GM13976 (cell line): ENCODE data around the gene NXNL2.
A peak's percentile ranks its signal among the peaks of the same experiment; 100 is the strongest.

ENCODE experiments used
- DNase-seq: peaks from one replicate; pipeline ENCODE4 v3.0.0; 2012; ENCODE audit warnings: low spot score
- in situ Hi-C: fragments of 300-500 bp; cut with MboI; formaldehyde crosslinking; loops from one replicate; pipeline ENCODE4 v1.12.0; 2022; ENCODE audit warnings: low sequenced_read_pairs, mixed read lengths, inconsistent platforms; ENCODE audit not compliant: unreplicated experiment
- TF ChIP-seq, protein P1 (sequence below): IDR thresholded peaks from 2 replicates; pipeline ENCODE4 v1.5.1; 2012; ENCODE audit warnings: borderline replicate concordance, mild to moderate bottlenecking; ENCODE audit not compliant: insufficient read depth; ENCODE audit errors: extremely low read depth, missing control alignments, control extremely low read depth

The NXNL2 gene

DNA sequence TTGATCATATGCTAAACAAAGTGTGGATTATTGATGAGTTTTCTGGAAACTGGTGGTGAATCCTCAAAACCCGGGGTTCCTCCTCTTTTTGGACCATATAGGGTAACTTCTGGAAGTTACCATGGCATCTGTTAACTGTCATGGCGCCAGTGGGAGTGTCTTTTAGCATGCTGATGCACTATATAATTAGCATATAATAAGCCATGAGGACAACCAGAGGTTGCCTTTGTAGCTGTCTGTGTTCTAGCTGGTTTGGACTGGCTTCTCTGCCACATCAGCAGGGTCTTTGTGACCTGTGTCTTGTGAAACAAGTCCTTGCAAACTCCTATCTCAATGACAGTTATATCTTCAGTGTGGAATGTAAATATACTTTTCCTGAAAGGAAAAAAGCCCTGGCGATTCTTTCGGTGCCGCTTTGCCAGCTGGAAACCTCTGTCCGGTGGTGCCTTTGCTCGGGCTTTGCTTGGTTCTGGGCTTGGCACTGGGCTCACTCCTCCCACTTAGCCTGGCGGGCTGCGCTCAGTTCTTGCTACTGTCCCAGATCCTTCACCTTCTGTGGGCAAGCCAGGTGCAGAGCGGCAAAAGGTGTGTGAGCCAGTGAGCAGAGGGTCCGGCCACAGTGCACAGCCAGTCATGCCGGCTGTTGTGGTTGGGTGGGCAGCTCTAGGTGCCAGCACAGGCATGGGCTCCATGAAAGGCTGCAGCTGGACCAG, 20.4 kb downstream of the NXNL2 start:
- in situ Hi-C loops = loop anchor here (25.0 kb wide), 1 partner anchor 593 kb away; the partner anchor contains the start of gene CDK20
- TF ChIP-seq, protein P1, sequence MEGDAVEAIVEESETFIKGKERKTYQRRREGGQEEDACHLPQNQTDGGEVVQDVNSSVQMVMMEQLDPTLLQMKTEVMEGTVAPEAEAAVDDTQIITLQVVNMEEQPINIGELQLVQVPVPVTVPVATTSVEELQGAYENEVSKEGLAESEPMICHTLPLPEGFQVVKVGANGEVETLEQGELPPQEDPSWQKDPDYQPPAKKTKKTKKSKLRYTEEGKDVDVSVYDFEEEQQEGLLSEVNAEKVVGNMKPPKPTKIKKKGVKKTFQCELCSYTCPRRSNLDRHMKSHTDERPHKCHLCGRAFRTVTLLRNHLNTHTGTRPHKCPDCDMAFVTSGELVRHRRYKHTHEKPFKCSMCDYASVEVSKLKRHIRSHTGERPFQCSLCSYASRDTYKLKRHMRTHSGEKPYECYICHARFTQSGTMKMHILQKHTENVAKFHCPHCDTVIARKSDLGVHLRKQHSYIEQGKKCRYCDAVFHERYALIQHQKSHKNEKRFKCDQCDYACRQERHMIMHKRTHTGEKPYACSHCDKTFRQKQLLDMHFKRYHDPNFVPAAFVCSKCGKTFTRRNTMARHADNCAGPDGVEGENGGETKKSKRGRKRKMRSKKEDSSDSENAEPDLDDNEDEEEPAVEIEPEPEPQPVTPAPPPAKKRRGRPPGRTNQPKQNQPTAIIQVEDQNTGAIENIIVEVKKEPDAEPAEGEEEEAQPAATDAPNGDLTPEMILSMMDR = no peak
- no peak for DNase-seq

DNA sequence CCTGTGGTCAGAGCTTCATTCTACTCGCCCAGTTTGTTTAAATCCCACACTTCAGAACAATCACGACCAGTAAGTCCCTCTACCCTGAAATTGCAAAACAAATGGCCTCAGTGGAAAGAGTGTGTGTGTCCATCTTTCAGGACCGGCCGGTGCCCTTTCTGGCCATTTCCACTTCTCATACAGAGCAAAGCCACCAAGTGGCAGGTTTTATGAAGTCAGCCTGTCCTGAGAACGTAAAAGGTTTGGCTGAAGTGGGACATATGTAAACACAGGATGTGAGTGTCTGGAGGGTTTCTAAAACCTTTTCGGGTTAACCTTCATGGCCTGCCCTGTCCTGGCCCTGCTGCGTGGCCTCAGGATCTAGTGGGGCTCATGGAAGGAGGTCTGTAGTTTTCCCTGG, 24.7 kb downstream of the NXNL2 start:
- in situ Hi-C loops = loop anchor here (25.0 kb wide), 1 partner anchor 597 kb away; the partner anchor contains the start of gene CDK20
- no peak for DNase-seq

DNA sequence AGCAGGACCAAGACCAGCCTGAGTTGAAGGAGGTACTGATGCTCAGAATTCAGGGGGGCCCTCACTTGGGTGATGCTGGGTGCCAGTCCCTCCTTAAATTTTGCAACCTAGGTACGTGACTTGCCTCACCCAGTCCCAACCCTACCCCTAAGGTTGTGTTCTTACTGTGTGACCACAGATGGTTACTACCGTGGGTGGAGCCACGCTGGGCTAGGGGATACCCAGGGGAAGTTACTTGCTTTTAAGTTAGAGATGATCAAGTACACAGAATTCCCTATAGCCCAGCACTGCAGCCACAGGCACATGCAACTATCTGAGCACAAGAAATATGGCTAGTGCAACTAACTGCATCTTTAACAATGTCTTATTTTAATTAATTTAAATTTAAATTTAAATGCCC, 32.9 kb downstream of the NXNL2 start:
- peak; percentile 49 for DNase-seq
- TF ChIP-seq, protein P1 = no peak
- in situ Hi-C loops = loop anchor here (25.0 kb wide), 1 partner anchor 606 kb away; the partner anchor contains the start of gene CDK20

More for the DNA sequence above, 24.7 kb downstream of the NXNL2 start:
- TF ChIP-seq, protein P1 = no peak

DNA sequence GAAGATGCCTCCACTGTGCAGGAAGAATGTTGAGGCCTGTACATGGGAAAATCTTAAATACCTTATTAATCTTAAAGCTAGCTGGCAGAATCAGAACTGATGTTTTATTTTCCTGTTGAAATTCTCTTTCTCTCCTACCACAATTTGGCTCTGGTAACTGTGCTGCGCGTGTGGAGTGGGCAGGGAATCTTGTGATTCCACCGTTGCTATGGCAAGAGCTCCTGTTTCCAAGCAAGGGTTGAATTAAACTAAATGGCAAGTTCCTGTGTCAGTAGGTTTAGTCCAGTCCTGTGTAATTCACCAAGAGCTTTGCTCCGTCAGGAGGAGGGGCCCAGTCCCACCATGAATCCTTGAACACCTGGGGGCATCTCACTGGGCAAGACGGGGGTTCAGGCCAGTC, 36.4 kb downstream of the NXNL2 start:
- TF ChIP-seq, protein P1 = no peak
- in situ Hi-C loops = loop anchor here (25.0 kb wide), 1 partner anchor 609 kb away; the partner anchor contains the start of gene CDK20
- no peak for DNase-seq

DNA sequence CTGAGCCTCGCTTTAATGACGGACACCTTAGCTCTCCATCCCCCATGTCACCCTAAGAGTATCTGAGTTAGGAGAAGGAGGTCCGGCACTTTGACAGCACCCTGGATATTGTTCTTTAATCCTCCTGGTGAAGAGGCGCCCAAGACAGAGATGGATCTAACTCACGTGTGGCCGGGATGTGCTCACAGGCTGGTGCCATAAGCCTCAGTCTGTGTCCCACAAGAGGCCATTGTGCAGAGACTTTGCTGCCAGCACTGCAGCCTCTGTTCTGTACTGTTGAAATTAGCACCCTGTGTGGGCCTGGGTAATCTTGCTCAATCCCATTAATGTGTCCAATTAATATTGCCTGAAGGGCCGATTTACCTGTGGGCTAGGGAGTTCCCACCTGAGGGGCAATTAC, 37.7 kb downstream of the NXNL2 start:
- in situ Hi-C loops = loop anchor here (25.0 kb wide), 1 partner anchor 610 kb away; the partner anchor contains the start of gene CDK20
- TF ChIP-seq, protein P1 = no peak
- DNase-seq = no peak

DNA sequence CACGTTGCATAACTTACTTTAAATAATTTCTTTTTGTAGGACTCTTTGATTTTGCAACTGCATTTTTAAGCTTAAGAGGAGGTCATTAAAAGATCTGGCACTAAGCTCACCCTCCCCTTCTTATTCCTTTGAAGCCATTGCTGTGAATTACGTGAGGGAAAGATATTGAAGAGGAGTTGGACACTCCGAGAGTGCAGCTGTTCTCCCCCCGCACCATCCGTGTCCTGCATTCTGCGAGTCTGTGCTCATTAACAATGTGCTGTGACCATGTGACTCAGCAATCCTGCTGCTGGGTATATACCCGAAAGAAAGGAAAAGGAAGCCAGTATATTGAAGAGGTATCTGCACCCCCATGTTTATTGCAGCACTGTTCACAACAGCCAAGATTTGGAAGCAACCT, 40.0 kb downstream of the NXNL2 start:
- TF ChIP-seq, protein P1 = no peak
- no peak for DNase-seq
- in situ Hi-C loops = loop anchor here (25.0 kb wide), 1 partner anchor 613 kb away; the partner anchor contains the start of gene CDK20
